ENCODE measurements around the gene STK39.

STK39 gene

GRCh38 chr2:167944825-167945659 is 302.4 kb downstream of the STK39 start:
- DNase-seq = no peak

- DNase-seq = no peak
These were observed 303.5 kb downstream of the STK39 start for GRCh38 chr2:167943897-167944296.

- DNase-seq = no peak
These were observed 304.0 kb downstream of the STK39 start for GRCh38 chr2:167943368-167943767.

- DNase-seq = no peak
These were observed 304.9 kb downstream of the STK39 start for GRCh38 chr2:167942366-167943081.

- DNase-seq = no peak
These were observed 305.8 kb downstream of the STK39 start for GRCh38 chr2:167941604-167942003.

DNA sequence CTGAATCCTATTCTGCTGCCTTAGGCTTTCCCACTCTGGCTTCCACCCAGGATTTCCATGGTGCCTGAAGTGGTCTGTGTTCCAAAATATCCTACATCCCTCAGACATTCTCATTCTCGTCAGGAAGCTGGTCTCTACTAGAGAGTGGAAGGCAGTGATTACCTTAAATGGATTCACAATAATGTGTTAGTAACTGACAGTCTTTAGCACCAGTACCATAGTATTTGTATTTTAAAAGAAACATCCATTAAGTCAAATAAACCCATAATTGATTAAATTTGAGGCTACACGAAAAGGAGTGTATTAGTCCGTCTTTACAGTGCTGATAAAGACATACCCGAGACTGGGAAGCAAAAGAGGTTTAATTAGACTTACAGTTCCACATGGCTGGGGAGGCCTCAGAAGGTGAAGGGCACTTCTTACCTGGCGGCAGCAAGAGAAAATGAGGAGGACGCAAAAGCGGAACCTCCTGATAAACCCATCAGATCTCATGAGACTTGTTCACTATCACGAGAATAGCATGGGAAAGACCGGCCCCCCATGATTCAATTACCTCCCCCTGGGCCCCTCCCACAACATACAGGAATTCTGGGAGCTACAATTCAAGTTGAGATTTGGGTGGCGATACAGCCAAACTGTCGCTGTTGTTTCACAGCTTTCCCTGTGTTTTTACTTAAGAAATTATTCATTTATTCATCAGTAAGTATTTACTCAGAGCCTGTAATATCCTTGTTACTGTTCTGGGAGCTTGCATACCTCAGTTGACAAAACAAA is 306.5 kb downstream of the STK39 start:
- no peak for DNase-seq

GRCh38 chr2:167940346-167940725 is 307.1 kb downstream of the STK39 start:
- DNase-seq = no peak

DNA sequence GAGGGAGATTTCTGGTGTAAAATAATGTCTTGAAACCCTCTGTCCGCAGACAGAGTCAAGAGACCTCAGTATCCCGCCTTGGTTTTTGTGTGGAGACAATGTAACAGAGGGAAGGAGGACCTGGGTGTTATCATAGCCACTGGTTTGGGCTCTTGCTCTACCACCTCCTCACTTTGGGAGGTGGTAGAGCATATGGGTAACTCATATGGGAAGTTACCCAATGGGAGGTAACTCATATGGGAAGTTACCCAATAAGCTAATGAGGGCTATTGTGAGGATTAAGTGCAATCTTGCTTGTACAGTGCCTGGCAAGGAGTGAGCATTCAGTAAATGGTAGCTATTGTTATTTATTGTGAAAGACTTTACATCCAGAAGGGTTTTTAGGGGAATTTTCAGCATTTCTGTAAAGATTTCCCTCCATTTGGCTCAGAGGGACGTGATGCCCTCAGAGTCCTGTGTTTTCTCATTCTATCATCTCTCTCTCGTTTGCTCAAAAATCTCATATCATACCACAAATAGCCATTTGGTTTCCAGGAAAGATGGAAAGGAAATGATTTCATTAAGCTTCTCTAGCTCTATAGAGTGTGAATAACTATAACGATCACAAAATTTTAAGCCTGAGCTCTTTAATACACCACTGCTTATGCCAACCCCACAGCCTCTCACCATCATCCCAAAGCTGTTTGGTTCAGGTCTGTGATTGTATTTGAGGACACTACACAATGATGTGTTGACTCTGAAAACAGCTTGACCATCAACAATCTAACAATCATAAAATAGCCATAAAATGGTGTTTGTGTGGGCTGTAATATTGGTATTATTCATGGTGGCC is 307.7 kb downstream of the STK39 start:
- DNase-seq = no peak

- DNase-seq = no peak
These were observed 310.0 kb downstream of the STK39 start for GRCh38 chr2:167937403-167937802.

DNA sequence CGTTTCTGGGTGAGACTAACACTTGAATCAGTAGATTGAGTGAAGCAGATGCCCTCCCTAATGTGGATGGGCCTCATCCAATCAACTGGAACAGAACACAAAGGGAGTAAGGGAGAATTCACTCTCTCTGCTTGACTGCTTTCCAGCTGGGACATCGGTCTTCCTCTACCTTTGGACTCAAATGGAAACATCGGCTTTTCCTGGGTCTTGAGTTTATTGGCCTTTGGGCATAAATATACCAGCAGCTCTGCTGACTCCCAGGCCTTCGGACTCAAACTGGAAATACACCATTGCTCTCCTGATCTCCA is 311.6 kb downstream of the STK39 start:
- no peak for DNase-seq

DNA sequence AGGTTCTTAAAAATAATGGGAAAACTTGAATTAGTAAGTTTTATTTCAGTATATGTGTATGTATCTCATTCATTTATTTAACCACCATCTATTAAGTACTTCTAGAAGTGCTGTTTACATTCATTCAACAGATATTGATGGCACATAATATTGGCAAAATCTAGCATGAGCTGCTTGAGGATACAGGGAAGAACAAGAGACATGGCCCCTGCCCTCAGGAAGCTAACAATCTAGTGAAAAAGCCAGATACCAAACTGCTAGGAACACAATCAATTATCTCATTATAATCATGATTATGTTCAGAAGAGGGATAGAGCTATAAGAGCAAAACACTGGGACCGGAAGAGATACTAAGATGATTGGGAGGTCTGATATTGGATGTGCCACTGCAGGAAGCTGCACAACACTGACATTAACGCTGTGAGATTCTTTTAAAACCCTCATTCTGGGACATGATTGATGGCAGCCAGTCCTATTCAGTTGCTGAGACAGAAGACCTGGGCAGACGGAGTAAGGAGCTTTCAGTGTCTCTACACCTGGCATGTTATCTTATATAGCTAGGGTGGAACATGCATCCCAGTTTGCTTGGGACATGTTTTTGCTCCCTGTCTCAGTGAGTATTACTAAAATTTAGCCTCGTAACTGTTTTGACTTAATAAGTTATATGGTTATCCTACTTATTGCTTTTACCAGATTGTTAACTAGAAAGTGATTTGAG is 314.1 kb downstream of the STK39 start:
- no peak for DNase-seq

DNA sequence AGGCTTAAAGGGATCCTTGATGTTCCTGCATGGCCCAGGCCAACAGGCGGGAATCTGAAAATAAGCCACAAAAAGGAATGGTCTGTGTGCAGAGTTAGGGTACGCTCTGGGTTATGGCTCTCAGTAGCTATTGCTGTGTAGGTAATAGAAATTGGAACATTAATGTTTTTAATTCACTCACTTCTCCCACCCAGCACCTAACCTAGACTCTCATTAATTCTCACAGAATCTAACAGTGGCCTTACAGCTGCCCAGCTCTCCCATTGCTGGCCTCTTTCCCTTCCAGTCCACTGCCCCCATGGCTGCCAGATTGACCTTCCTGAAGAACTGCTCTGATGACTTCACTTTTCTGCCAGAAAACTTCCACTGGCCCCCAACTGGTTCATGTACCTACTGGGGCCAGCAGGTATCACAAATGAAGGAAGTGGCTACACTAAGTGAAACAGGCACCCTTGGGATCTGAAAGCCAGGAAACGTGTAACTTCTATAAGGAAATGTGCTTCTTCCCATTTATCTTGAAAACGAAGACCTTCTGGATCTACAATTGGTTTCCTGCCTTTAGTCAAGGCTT is 315.2 kb downstream of the STK39 start:
- DNase-seq = no peak

GRCh38 chr2:167929484-167929883 is 317.9 kb downstream of the STK39 start:
- no peak for DNase-seq

GRCh38 chr2:167928434-167928833 is 319.0 kb downstream of the STK39 start:
- no peak for DNase-seq

GRCh38 chr2:167925758-167926157 is 321.6 kb downstream of the STK39 start:
- no peak for DNase-seq

- no peak for DNase-seq
These were observed 322.8 kb downstream of the STK39 start for GRCh38 chr2:167924556-167924955.

DNA sequence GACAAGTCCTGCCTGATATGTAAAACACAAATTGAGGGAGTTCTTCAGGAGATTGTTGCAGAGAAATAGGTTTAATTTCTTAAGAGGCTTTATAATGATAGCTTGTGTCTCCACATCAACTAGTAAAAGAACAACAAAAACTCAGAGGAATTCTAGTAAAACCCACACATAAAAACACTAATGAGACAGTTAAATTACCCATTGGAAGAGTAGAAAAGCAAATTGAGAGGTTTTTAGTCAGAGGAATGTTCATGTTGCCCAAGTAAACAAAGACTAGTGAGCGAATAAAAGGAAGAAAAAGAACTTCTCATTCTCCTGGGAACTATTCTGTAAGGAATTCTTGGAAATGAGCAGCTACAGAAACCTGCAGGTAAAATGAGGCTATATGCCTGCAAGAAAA is 330.6 kb downstream of the STK39 start:
- no peak for DNase-seq

DNA sequence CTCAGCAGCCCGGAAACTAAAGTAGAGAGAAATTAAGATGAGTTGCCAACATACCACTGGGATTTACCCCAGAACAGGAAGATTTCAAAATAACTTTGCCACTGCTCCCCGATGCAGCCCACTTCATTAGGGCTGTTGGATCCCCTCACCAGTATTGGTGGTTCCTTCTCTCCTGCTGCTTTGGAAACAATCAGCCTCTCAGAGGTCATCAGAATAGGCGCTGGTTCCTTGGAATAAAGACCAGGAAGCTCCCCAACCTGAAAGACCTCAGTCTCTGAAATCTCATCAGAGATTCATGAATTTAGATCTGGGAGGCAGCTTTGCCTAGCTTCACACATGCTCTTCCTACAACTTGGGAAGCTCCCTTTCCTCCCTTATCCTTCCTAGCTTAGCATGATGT is 332.4 kb downstream of the STK39 start:
- DNase-seq = no peak

DNA sequence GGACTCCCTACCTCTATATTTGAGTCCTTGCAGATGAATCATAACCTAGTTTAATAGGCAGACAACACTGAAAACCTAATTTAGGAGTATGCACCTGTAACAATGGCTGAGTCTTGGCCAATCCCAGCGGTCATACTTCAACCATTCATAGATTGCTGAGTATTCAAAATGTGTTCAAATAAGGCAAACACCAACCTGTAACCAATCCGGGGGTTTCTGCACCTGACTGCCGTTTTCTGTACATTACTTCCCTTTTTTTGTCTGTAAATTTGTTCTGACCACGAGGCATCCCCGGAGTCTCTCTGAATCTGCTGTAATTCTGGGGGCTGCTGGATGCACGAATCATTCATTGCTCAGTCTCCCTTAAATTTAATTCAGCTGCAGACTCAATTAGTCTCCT is 338.6 kb downstream of the STK39 start:
- DNase-seq = no peak

DNA sequence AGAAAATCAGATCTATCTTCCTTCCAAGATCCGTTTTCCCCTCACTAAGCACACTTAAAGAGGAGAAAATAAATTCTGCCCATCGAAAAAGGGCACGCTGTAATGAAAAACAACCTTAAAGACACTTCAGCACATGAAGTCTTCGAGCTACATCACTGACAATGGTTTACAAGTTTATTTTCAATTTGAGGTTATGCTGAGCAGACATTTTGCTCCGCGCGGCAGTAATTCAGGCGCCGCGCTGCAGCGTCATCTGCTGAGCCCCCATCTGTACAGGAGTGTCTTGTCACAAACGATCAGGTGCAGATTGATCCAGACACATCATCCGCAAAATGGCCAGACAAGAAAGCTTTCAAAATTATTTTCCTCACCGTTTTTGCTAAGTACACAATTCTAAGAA is 341.7 kb downstream of the STK39 start:
- DNase-seq = no peak
